Measurements from ENCODE around the gene CELA2B. TPM values are rescaled to one million over a fixed set of nuclear protein-coding genes. Genes with fewer than 3 reads are reported as not detected.

The CELA2B gene
- total RNA-seq, 1 experiment from 2014 or later, result not detected

GRCh38 chr1:15444468-15445389 lies 31.2 kb upstream of the CELA2B start:
- TF ChIP-seq MLX (CRISPR knock-in tag; IDR thresholded peaks at IDR 0.05), result no peak
- TF ChIP-seq, protein P1, sequence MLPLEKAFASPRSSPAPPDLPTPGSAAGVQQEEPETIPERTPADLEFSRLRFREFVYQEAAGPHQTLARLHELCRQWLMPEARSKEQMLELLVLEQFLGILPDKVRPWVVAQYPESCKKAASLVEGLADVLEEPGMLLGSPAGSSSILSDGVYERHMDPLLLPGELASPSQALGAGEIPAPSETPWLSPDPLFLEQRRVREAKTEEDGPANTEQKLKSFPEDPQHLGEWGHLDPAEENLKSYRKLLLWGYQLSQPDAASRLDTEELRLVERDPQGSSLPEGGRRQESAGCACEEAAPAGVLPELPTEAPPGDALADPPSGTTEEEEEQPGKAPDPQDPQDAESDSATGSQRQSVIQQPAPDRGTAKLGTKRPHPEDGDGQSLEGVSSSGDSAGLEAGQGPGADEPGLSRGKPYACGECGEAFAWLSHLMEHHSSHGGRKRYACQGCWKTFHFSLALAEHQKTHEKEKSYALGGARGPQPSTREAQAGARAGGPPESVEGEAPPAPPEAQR (CRISPR knock-in tag; IDR thresholded peaks at IDR 0.05), result no peak
- TF ChIP-seq ZNF219 (CRISPR knock-in tag; IDR thresholded peaks at IDR 0.05; ENCODE audit: borderline replicate concordance), result no peak
- no peak for TF ChIP-seq ELF4 (CRISPR knock-in tag; IDR thresholded peaks at IDR 0.05; ENCODE audit: low read depth)
- no peak for TF ChIP-seq TP53 (CRISPR knock-in tag; IDR thresholded peaks at IDR 0.05)
- TF ChIP-seq ZNF532 (CRISPR knock-in tag; IDR thresholded peaks at IDR 0.05; ENCODE audit: borderline replicate concordance), result no peak
- TF ChIP-seq HMGXB4 (CRISPR knock-in tag; IDR thresholded peaks at IDR 0.05), result no peak
- TF ChIP-seq CBFB (CRISPR knock-in tag; IDR thresholded peaks at IDR 0.05; ENCODE audit: low read depth), result no peak
- TF ChIP-seq, protein P2, sequence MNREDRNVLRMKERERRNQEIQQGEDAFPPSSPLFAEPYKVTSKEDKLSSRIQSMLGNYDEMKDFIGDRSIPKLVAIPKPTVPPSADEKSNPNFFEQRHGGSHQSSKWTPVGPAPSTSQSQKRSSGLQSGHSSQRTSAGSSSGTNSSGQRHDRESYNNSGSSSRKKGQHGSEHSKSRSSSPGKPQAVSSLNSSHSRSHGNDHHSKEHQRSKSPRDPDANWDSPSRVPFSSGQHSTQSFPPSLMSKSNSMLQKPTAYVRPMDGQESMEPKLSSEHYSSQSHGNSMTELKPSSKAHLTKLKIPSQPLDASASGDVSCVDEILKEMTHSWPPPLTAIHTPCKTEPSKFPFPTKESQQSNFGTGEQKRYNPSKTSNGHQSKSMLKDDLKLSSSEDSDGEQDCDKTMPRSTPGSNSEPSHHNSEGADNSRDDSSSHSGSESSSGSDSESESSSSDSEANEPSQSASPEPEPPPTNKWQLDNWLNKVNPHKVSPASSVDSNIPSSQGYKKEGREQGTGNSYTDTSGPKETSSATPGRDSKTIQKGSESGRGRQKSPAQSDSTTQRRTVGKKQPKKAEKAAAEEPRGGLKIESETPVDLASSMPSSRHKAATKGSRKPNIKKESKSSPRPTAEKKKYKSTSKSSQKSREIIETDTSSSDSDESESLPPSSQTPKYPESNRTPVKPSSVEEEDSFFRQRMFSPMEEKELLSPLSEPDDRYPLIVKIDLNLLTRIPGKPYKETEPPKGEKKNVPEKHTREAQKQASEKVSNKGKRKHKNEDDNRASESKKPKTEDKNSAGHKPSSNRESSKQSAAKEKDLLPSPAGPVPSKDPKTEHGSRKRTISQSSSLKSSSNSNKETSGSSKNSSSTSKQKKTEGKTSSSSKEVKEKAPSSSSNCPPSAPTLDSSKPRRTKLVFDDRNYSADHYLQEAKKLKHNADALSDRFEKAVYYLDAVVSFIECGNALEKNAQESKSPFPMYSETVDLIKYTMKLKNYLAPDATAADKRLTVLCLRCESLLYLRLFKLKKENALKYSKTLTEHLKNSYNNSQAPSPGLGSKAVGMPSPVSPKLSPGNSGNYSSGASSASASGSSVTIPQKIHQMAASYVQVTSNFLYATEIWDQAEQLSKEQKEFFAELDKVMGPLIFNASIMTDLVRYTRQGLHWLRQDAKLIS (CRISPR knock-in tag; IDR thresholded peaks at IDR 0.05; ENCODE audit: borderline replicate concordance), result no peak
- TF ChIP-seq TEAD4 (CRISPR knock-in tag; IDR thresholded peaks at IDR 0.05), result no peak
- no peak for TF ChIP-seq NR2C2 (CRISPR knock-in tag; IDR thresholded peaks at IDR 0.05)
- no peak for TF ChIP-seq ZNF121 (CRISPR knock-in tag; IDR thresholded peaks at IDR 0.05)
- ChIA-PET POLR2A (no interaction called here), CTCF (interaction anchor here (1.2 to 5.0 kb wide), 2 partner anchors 13 to 121 kb away, joined by 5 to 20 read pairs; no protein-coding TSS in a partner anchor)
- H3K27ac Mint-ChIP-seq, result no peak overlapping the region
- H3K4me1 Mint-ChIP-seq, result no peaks in the 10 kb centered on the region
- no peak overlapping the region for H3K4me3 Mint-ChIP-seq
- ATAC-seq, result no peak
- H3K36me3 Mint-ChIP-seq, result no peaks in the 10 kb centered on the region
- 0 out of 2 replicates have a peak, but pooled peaks cover 4% of the 10 kb centered on the region for H3K9me3 Mint-ChIP-seq
- no peak for DNase-seq (ENCODE audit: low spot score)
- 0 out of 2 replicates have a peak, but pooled peaks cover 4% of the 10 kb centered on the region for H3K27me3 Mint-ChIP-seq (ENCODE audit: low read depth)

All from WTC11 (cell line).